HG03565 (cell line): ENCODE data around the gene RNF157.
"Not testable (repeated sequence)": the region's sequence is repeated elsewhere in the genome, so short reads cannot be mapped to it uniquely, and the experiment has no call there.

Experiments
- ATAC-seq: cut with Tn5 transposase; IDR thresholded peaks from one replicate; pipeline ENCODE4 v1.9.1; 2021; ENCODE audit warnings: mild to moderate bottlenecking, moderate library complexity; ENCODE audit not compliant: unreplicated experiment

Gene RNF157

GRCh38 chr17:76236603-76237002, 3.7 kb downstream of the RNF157 start:
- ATAC-seq = no peak

- no peak for ATAC-seq
Observed at GRCh38 chr17:76235883-76236282, 4.4 kb downstream of the RNF157 start.

GRCh38 chr17:76234354-76234679, 6.0 kb downstream of the RNF157 start:
- no peak for ATAC-seq

GRCh38 chr17:76233588-76234353, 6.5 kb downstream of the RNF157 start:
- ATAC-seq = no peak

GRCh38 chr17:76232342-76232741, 8.0 kb downstream of the RNF157 start:
- no peak for ATAC-seq

- ATAC-seq = not testable (repeated sequence)
Observed at GRCh38 chr17:76226749-76227148, 13.5 kb downstream of the RNF157 start.

- not testable (repeated sequence) for ATAC-seq
Observed at GRCh38 chr17:76225373-76226086, 14.8 kb downstream of the RNF157 start.

GRCh38 chr17:76223802-76224201, 16.5 kb downstream of the RNF157 start:
- no peak for ATAC-seq

- ATAC-seq = no peak
Observed at GRCh38 chr17:76219670-76220383, 20.5 kb downstream of the RNF157 start.

- ATAC-seq = no peak
Observed at GRCh38 chr17:76217081-76217480, 23.2 kb downstream of the RNF157 start.

- no peak for ATAC-seq
Observed at GRCh38 chr17:76213491-76213890, 26.8 kb downstream of the RNF157 start.

- no peak for ATAC-seq
Observed at GRCh38 chr17:76208120-76208519, 32.2 kb downstream of the RNF157 start.

GRCh38 chr17:76207275-76208059, 32.8 kb downstream of the RNF157 start:
- ATAC-seq = no peak

- ATAC-seq = not testable (repeated sequence)
Observed at GRCh38 chr17:76205542-76206144, 34.6 kb downstream of the RNF157 start.

- no peak for ATAC-seq
Observed at GRCh38 chr17:76204277-76204676, 36.0 kb downstream of the RNF157 start.

- ATAC-seq = no peak
Observed at GRCh38 chr17:76200354-76200753, 39.9 kb downstream of the RNF157 start.

GRCh38 chr17:76199469-76199868, 40.8 kb downstream of the RNF157 start:
- ATAC-seq = no peak

- no peak for ATAC-seq
Observed at GRCh38 chr17:76198702-76199101, 41.6 kb downstream of the RNF157 start.

GRCh38 chr17:76197911-76198310, 42.4 kb downstream of the RNF157 start:
- no peak for ATAC-seq

GRCh38 chr17:76196675-76197074, 43.6 kb downstream of the RNF157 start:
- no peak for ATAC-seq
